ENCODE results near the gene ZRANB1.

- TF ChIP-seq CTCF (IDR thresholded peaks at IDR 0.05) (no peak), POLR2A (IDR thresholded peaks at IDR 0.05) (no peak)
Measured at GRCh38 chr10:124984376-124984775, 42.5 kb downstream of the ZRANB1 start.

Measured in testis (tissue), 2 donors.